ENCODE results near the gene EXOSC6.
A peak's percentile ranks its signal among the peaks of the same experiment; 100 is the strongest.
"Not testable (repeated sequence)": the region's sequence is repeated elsewhere in the genome, so short reads cannot be mapped to it uniquely, and the experiment has no call there.

EXOSC6 gene

DNA sequence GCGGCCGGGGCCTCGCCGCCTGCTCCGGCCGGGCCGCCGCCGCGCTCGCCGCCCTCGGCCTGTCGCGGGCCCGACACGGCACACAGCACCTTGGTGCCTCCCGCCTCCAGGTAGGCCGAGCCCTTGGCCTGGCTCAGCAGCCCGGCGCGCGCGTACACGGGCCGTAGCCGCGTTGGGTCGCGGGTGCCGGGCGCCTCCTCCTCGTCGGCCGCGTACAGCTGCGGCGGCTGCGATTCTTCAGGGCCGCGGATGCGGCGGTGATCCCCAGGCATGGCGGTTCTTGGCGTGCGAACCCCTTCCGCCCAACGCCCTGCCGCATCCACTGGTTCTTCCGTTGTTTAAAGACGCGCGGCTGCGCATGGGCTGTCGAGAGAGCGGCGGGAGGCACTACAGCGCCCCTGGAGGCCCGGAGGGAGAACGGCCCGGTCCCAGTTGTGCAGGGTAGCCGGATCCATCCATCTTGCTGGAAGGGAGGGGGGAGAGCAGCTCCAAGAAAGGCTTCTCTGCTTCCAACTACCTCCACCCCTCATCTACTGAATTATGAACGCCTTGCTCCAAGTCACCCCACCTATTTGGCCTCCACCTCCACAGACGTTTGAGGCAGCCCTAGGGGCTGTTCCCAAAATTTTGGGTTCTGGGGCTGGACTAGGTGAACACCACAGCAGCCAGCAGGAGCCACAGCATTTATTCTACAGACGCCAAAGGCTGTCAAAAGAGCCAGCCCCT is at the start of gene EXOSC6:
Gene EXOSC6, minus strand, starts transcription at position 312 of the 726 bp plus-strand sequence. Its CDS starts 40 bp downstream, at position 272.
- peak; percentile 83 to 85 for DNase-seq (ENCODE audit: low read depth in 2 of 2)

DNA sequence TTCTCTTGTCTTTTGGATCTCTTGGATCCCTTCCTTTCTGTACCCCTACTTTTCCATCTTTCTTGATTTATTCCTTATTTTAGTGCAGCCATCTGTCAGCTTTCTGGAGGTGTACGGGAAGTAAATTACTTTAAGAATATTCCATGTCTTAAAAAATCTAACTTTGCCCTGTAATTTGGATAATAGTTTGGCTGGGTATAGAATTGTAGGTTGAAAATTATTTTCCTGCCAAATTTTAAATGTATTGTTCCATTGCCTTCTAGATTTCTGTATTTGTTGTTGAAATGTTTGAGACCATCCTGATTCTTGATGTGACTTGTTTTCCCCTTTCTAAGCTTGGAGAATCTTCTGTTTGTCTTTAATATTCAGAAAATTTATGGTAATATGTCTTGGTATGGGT is 49.4 kb upstream of the EXOSC6 start:
- DNase-seq (ENCODE audit: low read depth in 2 of 2), result no peak

DNA sequence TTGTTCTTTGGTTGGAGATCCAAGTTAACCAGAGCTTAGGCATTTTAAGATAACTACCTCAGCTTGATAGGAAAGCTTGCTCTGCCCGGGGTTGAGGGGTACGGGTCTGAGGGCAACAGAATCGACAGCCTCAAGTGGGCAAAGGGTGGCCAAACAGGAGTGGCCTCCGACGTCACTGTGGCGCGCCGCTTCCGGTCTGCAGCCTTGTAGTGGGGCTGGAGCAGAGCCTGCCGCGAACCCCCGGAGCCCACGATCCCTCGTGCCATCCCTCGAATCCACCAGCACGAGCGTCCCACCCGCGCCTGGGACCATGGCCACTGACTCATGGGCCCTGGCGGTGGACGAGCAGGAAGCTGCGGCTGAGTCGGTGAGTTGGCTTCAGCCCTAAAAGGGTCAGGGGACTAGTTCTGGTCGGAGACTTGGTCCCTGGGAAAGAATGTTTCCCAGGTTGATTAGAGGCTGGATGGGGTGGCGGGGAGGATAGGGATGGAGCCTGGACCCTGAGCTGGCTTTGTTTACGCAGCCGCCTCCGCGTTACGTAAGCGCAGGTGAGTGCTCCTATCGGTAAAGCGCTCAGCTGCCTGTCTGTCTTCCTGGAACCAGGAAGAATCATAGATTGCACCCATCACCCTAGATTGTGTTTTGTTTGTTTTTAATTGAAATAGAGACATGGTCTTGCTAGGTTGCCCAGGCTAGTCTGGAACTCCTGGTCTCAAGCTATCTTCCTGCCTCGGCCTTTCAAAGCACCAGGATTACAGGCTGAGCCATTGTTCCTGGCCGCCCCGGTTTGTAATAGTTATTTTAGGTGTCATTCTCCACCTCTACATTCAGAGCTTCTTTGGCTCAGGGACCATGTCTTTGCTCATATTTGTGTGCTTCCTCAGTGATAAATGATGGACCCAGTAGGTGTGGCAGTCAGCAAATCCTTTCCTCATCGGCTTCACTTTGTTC is 47.5 kb upstream of the EXOSC6 start, which contains the start of gene DDX19B:
Gene DDX19B, plus strand, starts transcription at position 199 of the 951 bp plus-strand sequence. Its CDS starts 112 bp downstream, at position 311.
- peak; percentile 29 for DNase-seq (ENCODE audit: low read depth in 2 of 2)

DNA sequence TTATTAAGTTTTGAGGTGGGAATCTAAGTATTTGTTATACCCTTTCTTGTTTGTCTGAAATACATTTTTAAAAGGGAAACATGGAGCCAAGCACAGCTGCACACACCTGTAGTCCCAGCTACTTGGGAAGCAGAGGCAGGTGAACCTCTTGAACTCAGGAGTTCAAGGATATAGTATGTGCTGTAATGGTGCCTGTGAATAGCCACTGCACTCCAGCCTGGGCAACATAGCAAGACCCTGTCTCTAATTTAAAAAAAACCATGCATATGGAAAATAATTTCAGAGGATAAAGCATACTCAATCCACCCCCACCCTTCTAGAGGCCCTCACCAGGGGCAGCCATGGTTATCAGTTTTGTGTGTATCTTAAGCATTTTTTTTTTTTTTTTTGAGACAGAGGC is 43.9 kb upstream of the EXOSC6 start:
- DNase-seq (ENCODE audit: low read depth in 2 of 2), result no peak

DNA sequence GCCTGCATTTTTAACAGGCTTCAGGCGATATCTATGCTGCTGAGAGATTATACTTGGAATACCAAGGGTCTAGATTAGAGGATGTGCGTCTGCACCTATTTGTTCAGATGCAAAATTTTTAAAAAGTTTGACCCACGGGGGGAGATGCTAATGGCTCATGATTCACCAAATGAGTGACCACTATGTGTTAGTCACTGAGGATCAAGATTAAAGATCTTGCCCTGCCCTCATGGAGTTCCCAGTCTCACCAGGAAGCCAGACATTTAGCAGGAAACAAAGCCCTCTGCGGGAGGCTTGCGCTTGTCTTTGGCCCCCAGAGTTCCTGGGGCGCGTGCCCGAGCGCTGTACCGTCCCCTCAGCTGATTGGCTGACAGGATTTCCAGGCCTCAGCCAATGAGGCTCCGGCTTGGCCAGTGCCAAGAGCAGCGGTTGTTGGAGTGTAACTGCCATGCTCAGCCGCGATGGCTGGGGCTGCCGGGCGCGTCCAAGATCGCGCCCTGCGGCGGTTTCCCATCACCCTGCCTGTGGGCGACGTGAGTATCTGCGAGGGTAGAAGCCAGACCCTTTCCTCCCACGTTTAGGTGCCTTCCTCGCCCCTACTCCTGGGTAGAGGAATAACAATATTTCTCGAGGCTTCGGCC is 42.8 kb upstream of the EXOSC6 start:
- DNase-seq (ENCODE audit: low read depth in 2 of 2), result no peak

DNA sequence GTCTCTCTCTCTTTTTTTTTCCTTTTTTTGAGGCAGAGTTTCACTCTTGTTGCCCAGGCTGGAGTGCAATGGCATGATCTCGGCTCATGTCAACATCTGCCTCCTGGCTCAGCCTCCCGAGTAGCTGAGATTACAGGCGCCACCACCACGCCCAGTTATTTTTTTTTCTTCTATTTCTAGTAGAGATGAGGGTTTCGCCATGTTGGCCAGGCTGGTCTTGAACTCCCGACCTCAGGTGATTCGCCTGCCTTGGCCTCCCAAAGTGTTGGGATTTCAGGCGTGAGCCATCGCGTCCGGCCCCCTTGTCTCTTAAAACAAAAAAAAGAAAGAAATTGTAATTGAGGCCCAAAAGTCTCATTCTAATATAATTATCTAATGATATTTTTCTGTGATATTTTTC is 40.4 kb upstream of the EXOSC6 start:
- not testable (repeated sequence) for DNase-seq (ENCODE audit: low read depth in 2 of 2)

DNA sequence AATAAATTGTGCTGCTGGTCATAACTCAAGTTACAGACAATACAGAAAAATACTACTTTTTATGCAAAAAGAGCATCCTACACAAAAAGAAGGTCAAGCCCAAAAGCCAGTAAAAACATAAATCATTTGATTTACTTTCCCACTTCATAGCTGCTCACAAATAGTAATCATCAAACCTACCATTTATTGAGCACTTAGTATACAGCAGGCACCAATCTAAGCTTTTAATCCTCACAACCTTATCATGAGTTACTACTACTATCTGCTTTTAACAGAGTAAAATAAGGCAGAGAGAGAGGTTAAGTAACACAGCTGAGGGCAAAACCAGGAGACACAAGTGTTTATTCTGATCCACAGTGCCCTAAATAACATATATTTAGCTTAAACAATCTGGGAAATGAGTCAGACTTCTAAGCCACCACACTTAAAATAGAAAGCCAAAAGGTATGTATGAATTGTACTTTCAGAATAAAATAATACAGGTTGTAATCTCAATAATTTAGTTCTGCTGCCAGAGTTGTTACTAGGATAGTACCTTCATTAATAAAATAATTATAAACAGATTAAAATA is 39.3 kb upstream of the EXOSC6 start:
- DNase-seq (ENCODE audit: low read depth in 2 of 2), result no peak

DNA sequence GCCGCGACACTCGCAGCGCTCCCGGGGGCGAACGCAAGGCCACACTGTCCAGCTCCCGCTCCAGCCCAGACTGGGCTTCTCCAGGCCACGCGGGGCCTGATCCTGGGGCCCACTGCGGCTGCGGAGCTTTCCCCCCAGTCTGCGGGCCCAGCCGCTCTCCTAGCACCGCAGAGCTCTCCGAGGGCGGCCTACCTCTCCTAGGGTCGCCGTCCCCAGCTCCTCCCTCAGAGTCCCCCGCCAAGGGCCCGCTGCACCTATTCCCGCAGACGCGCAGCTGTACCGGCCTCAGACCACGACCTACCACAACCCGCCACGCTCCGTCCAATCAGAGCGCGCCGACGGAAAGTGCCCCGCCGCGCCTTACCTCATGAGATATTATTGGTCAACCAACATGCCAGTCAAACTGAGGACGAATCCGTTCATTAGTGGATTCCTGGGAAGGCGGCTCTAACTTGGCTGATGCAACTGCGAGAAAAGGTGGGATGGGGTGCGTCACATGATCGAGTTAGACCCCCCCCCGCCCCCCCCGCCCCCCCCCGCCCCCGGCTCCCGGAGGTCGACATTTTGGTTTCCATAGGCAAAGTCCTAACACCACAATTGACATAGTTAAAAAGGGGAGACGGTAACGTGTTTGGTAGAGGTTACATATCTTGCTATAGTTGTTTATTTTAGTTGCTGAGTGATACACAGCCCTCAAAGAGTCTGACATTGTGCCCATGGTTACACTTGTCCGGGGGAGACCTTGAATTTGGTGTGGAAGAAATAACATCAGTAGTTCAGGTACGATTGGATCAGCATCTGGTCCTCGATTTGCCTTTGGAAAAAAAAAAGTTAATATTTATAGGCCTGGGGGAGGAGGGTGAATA is 37.7 kb upstream of the EXOSC6 start, which contains the start of gene AARS1:
Gene AARS1, minus strand, starts transcription at position 278 of the 866 bp plus-strand sequence. CDS start 6,743 bp downstream, outside the sequence.
- peak; percentile 81 to 86 for DNase-seq (ENCODE audit: low read depth in 2 of 2)

DNA sequence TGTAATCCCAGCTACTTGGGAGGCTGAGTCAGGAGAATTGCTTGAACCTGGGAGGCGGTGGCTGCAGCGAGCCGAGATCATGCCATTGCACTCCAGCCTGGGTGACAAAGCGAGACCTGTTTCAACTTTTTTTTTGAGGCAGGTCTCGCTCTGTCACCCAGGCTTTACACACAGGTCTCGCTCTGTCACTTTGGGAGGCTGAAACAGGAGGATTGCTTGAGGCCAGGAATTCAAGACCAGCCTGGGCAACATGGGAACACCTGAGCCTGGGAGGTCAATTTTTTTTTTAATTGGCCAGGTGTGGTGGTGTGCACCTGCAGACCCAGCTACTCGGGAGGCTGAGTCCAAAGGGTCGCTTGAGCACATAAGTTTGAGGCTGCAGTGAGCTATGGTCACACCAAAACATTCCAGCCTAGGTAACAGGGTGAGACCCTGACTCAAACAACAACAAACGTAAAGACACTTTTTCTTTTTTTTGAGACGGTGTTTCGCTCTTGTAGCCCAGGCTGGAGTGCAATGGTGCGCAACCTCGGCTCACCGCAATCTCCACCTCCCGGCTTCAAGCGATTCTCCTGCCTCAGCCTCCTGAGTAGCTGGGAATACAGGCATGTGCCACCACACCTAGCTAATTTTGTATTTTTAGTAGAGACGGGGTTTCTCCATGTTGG is 35.7 kb upstream of the EXOSC6 start:
- DNase-seq (ENCODE audit: low read depth in 2 of 2), result not testable (repeated sequence)

DNA sequence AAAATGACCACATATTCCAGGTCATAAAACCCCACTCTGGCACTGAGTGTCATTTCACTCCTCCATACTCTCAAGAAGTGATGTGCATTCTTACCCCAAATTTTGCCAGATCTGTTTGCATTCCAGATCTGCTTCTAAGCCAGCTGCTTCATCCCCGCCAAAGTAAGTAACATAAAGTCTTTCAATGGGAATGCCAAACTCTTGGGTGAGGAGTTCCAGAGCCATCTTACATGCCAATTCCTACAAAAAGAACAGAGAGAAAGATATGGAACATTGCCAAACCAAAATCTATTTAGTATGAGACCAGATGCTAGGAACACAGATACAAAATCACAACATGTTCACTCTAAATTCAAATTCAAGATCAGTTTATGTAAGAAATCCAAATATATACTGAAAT is 24.7 kb upstream of the EXOSC6 start:
- no peak for DNase-seq (ENCODE audit: low read depth in 2 of 2)

DNA sequence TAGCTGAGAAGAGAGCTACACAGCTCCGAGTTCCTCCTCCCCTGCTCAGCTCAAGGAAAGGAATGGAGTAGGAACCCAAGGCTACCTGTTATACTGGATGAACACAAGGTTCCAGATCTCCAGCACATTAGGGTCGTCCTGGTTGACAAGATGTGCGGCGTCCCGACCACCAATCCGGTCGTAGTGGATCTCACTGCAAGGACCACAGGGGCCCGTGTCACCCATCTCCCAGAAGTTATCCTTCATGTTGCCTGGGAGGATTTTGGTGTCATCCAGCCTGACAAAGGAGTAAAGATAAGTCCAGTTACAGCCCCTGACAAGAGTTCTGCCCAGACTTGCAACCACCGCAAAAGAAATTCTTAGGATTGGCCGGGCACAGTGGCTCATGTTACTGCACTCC is 20.0 kb upstream of the EXOSC6 start:
- no peak for DNase-seq (ENCODE audit: low read depth in 2 of 2)

DNA sequence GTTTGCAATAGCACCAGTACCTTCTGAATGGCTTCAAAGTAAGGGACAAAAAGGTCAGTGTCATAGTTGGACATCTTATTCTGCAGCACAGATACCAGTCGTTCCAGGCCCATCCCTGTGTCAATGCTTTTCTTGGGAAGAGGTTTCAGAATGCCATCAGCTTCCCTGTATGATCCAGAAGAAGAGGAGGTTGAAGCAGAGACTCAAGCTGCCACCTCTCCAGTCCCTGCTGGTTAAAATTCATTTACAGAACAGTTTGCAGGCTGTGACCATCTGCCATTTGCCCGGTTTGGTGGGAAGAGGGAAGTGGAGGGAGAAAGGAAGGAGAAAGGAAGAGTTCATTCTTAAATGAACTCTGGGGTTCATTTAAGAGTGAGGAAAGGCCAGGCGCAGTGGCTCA is 18.4 kb upstream of the EXOSC6 start:
- DNase-seq (ENCODE audit: low read depth in 2 of 2), result no peak

DNA sequence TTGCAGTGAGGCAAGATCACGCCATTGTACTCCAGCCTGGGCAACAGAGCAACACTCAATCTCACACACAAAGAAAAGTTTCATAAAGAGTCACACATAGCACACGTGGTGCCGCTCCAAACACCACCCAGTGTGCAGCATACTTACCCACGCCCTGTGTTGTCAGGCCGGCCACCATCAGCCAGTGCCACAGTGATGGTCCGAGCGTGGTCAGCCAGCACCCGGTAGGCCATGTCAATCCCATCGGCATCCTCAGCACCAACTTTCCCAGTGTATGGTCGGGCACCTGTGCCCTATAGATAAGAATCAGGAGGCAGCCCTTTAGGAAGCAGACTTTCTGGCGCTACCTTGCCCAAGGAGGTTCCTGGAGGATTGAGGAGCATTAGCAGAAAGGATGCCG is 17.7 kb upstream of the EXOSC6 start:
- no peak for DNase-seq (ENCODE audit: low read depth in 2 of 2)

DNA sequence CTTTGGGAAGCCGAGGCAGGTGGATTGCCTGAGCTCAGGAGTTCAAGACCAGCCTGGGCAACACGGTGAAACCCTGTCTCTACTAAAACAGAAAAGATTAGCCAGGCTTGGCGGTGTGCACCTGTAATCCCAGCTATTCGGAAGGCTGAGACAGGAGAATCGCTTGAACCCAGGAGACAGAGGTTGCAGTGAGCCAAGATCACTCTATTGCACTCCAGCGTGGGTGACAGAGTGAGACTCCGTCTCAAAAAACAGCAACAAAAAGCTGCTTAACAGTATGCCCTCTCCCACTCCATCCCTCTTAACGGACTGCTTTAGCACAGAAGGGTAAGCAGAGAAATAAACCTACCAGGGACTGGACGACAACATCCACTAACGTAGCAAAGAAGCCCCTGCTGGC is 16.2 kb upstream of the EXOSC6 start:
- DNase-seq (ENCODE audit: low read depth in 2 of 2), result not testable (repeated sequence)

DNA sequence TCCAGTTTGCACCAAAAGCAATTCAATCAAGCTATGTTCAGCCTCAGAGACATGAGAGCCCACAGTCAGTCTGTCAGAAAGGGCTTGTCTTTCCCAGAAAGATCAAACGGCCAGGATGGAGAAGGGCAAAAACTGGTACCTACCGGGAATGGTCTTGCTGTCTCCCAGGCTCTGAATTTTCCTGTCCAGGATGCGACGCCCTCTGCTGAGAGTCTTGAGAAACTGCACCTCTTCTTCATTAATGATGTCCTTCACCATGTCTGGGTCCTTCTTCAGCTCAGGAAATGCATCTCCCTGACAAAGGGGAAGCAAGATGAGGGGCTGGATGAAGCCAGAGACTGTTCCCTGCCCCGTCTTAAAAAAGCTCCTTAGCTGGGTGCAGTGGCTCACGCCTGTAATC is 15.8 kb upstream of the EXOSC6 start:
- DNase-seq (ENCODE audit: low read depth in 2 of 2), result no peak

DNA sequence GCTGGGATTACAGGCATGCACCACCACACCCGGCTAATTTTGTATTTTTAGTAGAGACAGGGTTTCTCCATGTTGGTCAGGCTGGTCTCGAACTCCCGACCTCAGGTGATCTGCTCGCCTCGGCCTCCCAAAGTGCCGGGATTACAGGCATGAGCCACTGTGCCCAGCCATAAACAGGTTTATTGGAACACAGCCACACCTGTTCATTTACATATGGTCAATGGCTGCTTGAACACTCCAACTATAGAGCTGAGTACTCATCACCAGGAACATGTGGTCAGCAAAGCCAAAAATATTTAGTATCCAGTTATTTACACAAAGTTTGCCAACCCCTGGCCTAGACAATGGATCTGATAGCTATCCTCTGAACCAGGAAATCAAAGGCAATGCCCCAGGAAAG is 8.2 kb upstream of the EXOSC6 start:
- not testable (repeated sequence) for DNase-seq (ENCODE audit: low read depth in 2 of 2)

DNA sequence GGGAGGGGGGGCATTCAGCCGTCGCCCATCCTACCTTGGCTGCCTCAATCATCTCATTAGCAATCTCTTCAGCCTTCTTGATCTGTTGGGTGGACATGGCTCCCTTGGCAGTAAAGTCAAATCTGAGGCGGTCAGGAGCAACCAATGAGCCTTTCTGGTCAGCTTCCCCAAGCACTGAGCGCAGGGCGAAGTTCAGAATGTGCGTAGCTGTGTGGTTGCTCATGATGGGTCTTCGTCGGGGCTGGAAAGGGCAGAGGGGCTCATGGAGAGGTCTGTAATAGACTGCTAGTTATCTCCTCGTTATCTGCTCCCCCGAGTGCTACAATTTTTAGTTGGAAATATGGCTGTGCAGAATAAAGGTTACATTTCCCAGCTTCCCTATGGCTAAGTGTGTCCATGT is 7.2 kb upstream of the EXOSC6 start:
- no peak for DNase-seq (ENCODE audit: low read depth in 2 of 2)

DNA sequence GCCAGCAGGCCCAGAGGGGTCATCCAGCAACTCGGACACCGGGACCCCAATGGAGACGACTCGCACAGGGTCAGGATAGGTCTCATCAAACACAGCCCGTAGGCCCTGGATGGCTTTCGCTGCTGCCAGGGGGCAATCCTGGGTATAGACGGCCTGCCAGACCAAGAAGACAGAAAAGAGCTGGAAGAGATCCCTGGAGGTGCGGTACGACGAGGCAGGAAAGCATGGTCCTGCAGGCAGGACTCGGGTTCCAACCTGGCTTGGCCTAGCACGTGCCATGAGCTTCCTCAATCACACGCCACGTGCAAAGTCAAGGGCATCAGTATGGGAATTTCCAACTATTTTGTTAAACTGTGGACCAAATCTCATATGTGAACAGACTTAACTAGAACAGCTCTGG is 6.3 kb upstream of the EXOSC6 start:
- DNase-seq (ENCODE audit: low read depth in 2 of 2), result no peak

DNA sequence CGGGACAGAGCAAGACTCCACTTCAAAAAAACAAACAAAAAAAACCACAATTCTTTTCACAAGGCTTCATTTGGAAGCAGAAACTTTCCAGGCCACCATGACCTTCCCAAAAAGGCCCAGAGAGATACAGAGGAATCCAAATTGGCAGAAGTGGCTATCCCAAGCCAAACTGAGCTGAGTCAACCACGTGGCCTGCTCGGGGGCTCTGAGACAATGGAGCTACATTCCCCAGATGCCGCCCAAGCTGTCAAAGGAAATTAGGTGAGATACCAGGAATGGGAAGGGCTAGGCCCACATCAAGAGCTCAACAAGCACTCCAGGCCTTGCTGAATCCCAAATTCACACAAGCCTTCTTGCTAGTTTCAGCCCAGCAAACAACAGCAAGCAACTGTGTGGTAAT is 5.7 kb upstream of the EXOSC6 start:
- no peak for DNase-seq (ENCODE audit: low read depth in 2 of 2)

DNA sequence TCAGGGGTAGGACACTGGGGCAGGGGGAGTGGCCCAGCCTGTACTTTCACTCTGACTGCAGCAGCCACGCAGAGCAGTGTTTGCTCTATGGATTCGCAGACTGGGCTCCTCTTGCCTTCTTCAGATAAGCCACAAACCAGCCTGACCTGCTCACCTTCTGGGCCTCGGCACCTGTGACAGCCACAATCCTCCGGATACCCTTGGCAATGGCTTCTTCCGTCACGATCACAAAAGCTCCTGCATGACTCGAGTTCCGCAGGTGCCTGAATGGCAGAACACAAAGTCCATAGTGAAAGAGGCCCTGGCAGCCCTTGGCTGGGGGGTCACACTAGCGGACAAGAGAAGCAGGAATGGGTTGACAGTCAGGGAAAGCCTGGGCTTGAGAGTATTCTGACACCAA is 3.8 kb upstream of the EXOSC6 start:
- no peak for DNase-seq (ENCODE audit: low read depth in 2 of 2)
